Prostate gland (tissue), 2 donors: ENCODE results near the gene PLAAT3. TPM values are rescaled to one million over a fixed set of nuclear protein-coding genes. Genes with fewer than 3 reads are reported as not detected.
A peak's percentile ranks its signal among the peaks of the same experiment; 100 is the strongest.

Experiments
- DNase-seq: peaks from one replicate; pipeline ENCODE4 v3.0.0-alpha.2; 2019; ENCODE audit warnings: low spot score
- H3K27ac ChIP-seq, 2 donors: fragments of 200-600 bp; sonication (generic); 2 replicates each; pipeline ENCODE4 v1.5.1; 2017 to 2019
- H3K27me3 ChIP-seq: fragments of 200-600 bp; sonication (generic); replicated peaks from 2 replicates; pipeline ENCODE4 v1.5.1; 2019; ENCODE audit not compliant: insufficient read depth
- H3K36me3 ChIP-seq, 2 donors: fragments of 200-600 bp; sonication (generic); 1 replicate in 1 of 2; 2 replicates in 1 of 2; pipeline versions ENCODE4 v1.5.1 to v1.8.1; 2017 to 2019
- H3K4me1 ChIP-seq: fragments of 200-600 bp; sonication (generic); replicated peaks from 2 replicates; pipeline ENCODE4 v1.5.1; 2019
- H3K4me3 ChIP-seq, 2 donors: fragments of 200-600 bp; sonication (generic); 2 replicates each; pipeline ENCODE4 v1.5.1; 2017 to 2019
- H3K9me3 ChIP-seq: fragments of 200-600 bp; sonication (generic); 2 replicates; pipeline ENCODE4 v1.5.1; 2017
- POLR2A ChIP-seq: fragments of 450-650 bp; IDR thresholded peaks from one replicate; pipeline ENCODE4 v1.6.1; 2016; ENCODE audit warnings: antibody characterized with exemption, mild to moderate bottlenecking
- POLR2AphosphoS5 ChIP-seq: sonication (generic); formaldehyde crosslinking; IDR thresholded peaks from one replicate; pipeline ENCODE4 v1.6.1; 2017; ENCODE audit warnings: antibody characterized with exemption
- WGBS: methylation state at CpG from one replicate; pipeline ENCODE4 v1.1.5; 2018; 5-methylcytosine and 5-hydroxymethylcytosine counted together
- intact Hi-C: fragments of 100-400 bp; cut with DNase I; formaldehyde crosslinking; loops from one replicate; pipeline ENCODE4 v1.14.2; 2022
- total RNA-seq, 2 donors: library from RNA; depleted of rRNA; stranded (reverse); fragments of >200 nt; gene quantifications; one replicate each; pipeline ENCODE4 v1.1.0, GENCODE V29; 2016
- TF ChIP-seq, protein P1 (sequence below), 4 experiments: fragments of 200-600 bp in 2 of 4; fragments of 450-650 bp in 2 of 4; sonication (generic) in 2 of 4; IDR thresholded peaks; 1 replicate in 3 of 4; 2 replicates in 1 of 4; pipeline ENCODE4 v1.5.1; 2016 to 2019; ENCODE audit warnings: antibody characterized with exemption in 4 of 4, mild to moderate bottlenecking in 2 of 4, moderate library complexity in 2 of 4

The PLAAT3 gene
- 100 to 1,000 TPM in 1 of 2 donors, 1 to 10 TPM in 1; 7.0 to 118 TPM for total RNA-seq

DNA sequence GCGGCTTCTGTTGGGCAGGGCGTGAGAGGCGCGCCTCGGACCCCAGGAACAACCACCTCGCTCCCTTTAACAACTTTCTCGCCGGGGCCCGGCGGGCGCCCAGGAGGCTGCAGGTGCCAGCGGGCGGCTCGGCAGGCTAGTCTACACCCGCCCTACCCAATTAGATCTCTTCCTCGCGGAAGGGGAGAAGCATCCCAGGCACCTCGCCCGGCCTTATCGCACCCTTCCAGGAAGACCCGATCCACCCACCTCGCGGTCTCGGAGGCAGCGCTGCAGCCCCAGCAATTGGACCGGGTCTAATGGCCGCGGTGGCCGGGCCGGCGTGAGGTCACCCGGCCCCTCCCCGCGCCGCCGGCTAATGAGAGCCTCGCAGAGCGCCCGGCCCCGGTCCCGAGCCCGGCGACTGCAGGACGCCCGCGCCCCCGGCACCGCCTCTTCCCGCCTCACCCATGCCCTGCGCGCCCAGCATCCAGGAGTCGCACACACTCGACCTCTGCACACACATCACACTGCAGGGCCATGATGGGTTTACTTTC lies at the start of gene PLAAT3:
Gene PLAAT3, minus strand, starts transcription at position 298 of the 536 bp plus-strand sequence. CDS start 419 bp downstream, outside the sequence.
- intact Hi-C loops: loop anchor here (5.0 kb wide), 1 partner anchor 77 kb away; the partner anchor contains the start of gene PLAAT4
- Histone ChIP-seq H3K4me1 (no peaks in the 10 kb centered on the region), H3K27ac (peak within 1 kb of the TSS; percentile 33 to 66), H3K36me3 (no peaks in the 10 kb centered on the region), H3K4me3 (peak within 1 kb of the TSS; percentile 47 to 52), H3K9me3 (no peaks in the 10 kb centered on the region), H3K27me3 (peaks cover 2% of the 10 kb centered on the region)
- no peak for DNase-seq
- TF ChIP-seq POLR2AphosphoS5 (peak; percentile 17), POLR2A (peak; percentile 25)
- TF ChIP-seq, protein P1, sequence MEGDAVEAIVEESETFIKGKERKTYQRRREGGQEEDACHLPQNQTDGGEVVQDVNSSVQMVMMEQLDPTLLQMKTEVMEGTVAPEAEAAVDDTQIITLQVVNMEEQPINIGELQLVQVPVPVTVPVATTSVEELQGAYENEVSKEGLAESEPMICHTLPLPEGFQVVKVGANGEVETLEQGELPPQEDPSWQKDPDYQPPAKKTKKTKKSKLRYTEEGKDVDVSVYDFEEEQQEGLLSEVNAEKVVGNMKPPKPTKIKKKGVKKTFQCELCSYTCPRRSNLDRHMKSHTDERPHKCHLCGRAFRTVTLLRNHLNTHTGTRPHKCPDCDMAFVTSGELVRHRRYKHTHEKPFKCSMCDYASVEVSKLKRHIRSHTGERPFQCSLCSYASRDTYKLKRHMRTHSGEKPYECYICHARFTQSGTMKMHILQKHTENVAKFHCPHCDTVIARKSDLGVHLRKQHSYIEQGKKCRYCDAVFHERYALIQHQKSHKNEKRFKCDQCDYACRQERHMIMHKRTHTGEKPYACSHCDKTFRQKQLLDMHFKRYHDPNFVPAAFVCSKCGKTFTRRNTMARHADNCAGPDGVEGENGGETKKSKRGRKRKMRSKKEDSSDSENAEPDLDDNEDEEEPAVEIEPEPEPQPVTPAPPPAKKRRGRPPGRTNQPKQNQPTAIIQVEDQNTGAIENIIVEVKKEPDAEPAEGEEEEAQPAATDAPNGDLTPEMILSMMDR (IDR thresholded peaks at IDR 0.05): no peak
- under 1% methylated on average over 34 of the region's 53 CpGs for WGBS

DNA sequence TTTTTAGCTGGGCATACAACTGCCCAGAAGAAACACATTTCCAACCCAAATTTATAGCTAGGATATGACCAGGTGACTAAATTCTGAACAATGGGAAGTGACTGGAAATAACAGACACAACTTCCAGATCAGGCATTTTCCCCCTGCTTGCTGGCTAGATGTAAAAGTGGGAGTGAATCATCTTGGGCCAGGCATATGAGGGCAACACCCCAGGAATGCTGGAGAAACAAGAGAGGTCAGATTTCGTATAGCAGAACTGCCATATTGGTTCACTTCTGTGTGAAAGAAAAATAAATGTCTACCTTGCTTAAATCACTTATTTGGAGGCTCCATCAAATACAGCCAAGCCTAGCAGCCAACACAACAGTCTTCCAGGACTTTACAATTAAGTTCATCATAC lies 49.6 kb upstream of the PLAAT3 start:
- no peaks in the 10 kb centered on the region for H3K4me1 ChIP-seq
- TF ChIP-seq POLR2AphosphoS5 (no peak), POLR2A (no peak)
- TF ChIP-seq, protein P1 (IDR thresholded peaks at IDR 0.05): no peak

DNA sequence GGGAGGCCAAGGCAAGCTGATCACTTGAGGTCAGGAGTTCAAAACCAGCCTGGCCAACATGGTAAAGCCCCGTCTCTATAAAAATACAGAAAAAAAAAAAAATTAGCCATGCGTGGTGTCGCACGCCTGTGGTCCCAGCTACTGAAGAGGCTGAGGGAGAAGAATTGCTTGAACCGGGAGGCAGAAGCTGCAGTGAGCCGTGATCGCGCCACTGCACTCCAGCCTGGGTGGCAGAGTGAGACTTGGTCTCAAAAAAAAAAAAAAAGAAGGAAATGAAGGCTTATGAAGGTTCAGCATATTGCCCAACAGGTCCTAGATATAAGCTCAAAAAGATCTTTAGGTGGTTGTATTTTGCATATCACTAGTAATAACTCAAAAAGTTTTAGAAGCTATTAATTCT lies 46.7 kb upstream of the PLAAT3 start:
- H3K4me1 ChIP-seq: no peaks in the 10 kb centered on the region
- no peak for DNase-seq

More for the DNA sequence above, 49.6 kb upstream of the PLAAT3 start:
- Histone ChIP-seq H3K27ac (no peak overlapping the region), H3K27me3 (no peaks in the 10 kb centered on the region), H3K9me3 (no peaks in the 10 kb centered on the region), H3K4me3 (no peak overlapping the region), H3K36me3 (no peaks in the 10 kb centered on the region)
- DNase-seq: no peak
- WGBS: 0% methylated on average over 1 of the region's 1 CpG
- intact Hi-C loops: no loop called here

DNA sequence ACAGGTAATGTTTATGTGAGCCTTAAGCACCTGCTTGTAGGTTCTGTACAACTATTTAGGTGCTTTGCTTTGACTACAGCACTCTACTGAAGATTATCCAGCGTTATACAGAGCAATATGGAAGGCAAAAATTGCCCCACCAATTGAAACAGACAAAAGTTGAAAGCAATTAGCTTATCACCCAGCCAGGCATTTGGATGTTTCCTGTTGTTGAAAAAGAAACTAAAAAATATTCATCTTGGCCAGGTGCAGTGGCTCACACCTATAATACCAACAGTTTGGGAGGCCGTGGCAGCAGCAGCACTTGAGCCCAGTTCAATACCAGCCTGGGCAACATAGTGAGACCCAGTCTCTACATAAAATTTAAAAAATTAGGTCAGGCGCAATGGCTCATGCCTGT lies 38.4 kb upstream of the PLAAT3 start:
- Histone ChIP-seq H3K36me3 (no peaks in the 10 kb centered on the region), H3K4me3 (no peak overlapping the region), H3K27me3 (no peaks in the 10 kb centered on the region), H3K9me3 (no peaks in the 10 kb centered on the region), H3K4me1 (no peaks in the 10 kb centered on the region), H3K27ac (no peak overlapping the region)
- TF ChIP-seq, protein P1 (IDR thresholded peaks at IDR 0.05): no peak
- intact Hi-C loops: no loop called here
- no peak for DNase-seq
- 92% methylated on average over 3 of the region's 3 CpGs for WGBS

More for the DNA sequence above, 46.7 kb upstream of the PLAAT3 start:
- Histone ChIP-seq H3K36me3 (no peaks in the 10 kb centered on the region), H3K9me3 (no peaks in the 10 kb centered on the region), H3K4me3 (no peak overlapping the region), H3K27me3 (no peaks in the 10 kb centered on the region), H3K27ac (no peak overlapping the region)
- TF ChIP-seq POLR2AphosphoS5: no peak
- no peak for TF ChIP-seq POLR2A
- TF ChIP-seq, protein P1 (IDR thresholded peaks at IDR 0.05): no peak
- WGBS: 92% methylated on average over 8 of the region's 8 CpGs
- intact Hi-C loops: no loop called here

DNA sequence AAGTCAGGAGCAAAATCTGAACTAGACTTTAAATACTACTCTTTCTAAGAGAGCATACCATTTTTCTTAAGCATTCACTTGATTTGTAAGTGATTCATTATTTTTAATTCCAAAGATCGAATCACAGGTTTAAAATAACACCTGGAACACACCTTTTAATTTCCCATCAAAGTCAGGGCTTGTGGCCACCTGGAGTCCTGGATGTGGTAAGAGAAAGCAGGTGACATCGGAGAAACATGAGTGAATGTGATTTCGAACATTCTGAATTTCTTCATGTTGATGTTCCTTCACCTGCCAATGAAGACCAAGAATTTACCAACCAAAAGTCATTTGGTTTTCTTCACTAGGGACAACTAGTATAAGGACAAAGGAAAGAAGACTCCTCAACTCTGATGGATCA lies 29.0 kb upstream of the PLAAT3 start:
- 94% methylated on average over 3 of the region's 3 CpGs for WGBS
- no peak for DNase-seq
- no peak for TF ChIP-seq POLR2AphosphoS5
- no peak for TF ChIP-seq POLR2A
- TF ChIP-seq, protein P1 (IDR thresholded peaks at IDR 0.05): no peak
- no peaks in the 10 kb centered on the region for H3K4me1 ChIP-seq
- no peaks in the 10 kb centered on the region for H3K27me3 ChIP-seq
- intact Hi-C loops: no loop called here
- H3K9me3 ChIP-seq: no peaks in the 10 kb centered on the region
- no peak overlapping the region for H3K4me3 ChIP-seq
- H3K27ac ChIP-seq: no peak overlapping the region
- H3K36me3 ChIP-seq: no peaks in the 10 kb centered on the region
